Chondrocyte (in vitro differentiated cells): ENCODE data around the gene SORL1. TPM values are rescaled to one million over a fixed set of nuclear protein-coding genes. Genes with fewer than 3 reads are reported as not detected.
A peak's percentile ranks its signal among the peaks of the same experiment; 100 is the strongest.

Source experiments
- DNase-seq: peaks from one replicate; pipeline ENCODE4 v3.0.0; 2021; ENCODE audit warnings: mixed read lengths, low spot score
- H3K27ac Mint-ChIP-seq: one replicate; pipeline ENCODE4 v1.8.0; 2021; ENCODE audit warnings: mild to moderate bottlenecking, moderate library complexity, mixed read lengths; ENCODE audit not compliant: unreplicated experiment
- H3K27me3 Mint-ChIP-seq: 2 replicates; pipeline ENCODE4 v1.8.0; 2021; ENCODE audit warnings: low read depth, mixed read lengths
- H3K36me3 Mint-ChIP-seq: 2 replicates; pipeline ENCODE4 v1.8.0; 2021; ENCODE audit warnings: low read depth, mixed read lengths
- H3K4me1 Mint-ChIP-seq: 2 replicates; pipeline ENCODE4 v1.8.0; 2021; ENCODE audit warnings: low read depth, mild to moderate bottlenecking, mixed read lengths
- H3K4me3 Mint-ChIP-seq: one replicate; pipeline ENCODE4 v1.8.0; 2021; ENCODE audit warnings: mild to moderate bottlenecking, moderate library complexity, mixed read lengths; ENCODE audit not compliant: unreplicated experiment
- H3K9me3 Mint-ChIP-seq: 2 replicates; pipeline ENCODE4 v1.8.0; 2021; ENCODE audit warnings: low read depth, mixed read lengths
- CTCF ChIP-seq: fragments of 200-600 bp; sonication (generic); IDR thresholded peaks from 2 replicates; pipeline ENCODE4 v1.5.0; 2021; ENCODE audit warnings: antibody characterized with exemption, mild to moderate bottlenecking, moderate library complexity
- total RNA-seq: library from RNA; stranded (reverse); gene quantifications from 3 replicates; pipeline ENCODE4 v1.2.1, GENCODE V29; 2021

The SORL1 gene
- total RNA-seq, 1 donor from 2014 or later: 0.87 TPM

GRCh38 chr11:121439337-121439736, 12.8 kb upstream of the SORL1 start:
- no peak for DNase-seq
- no peak for TF ChIP-seq CTCF
- Mint-ChIP-seq H3K27ac (peak overlapping the region; percentile 49), H3K9me3 (no peaks in the 10 kb centered on the region), H3K27me3 (peaks cover 34% of the 10 kb centered on the region), H3K36me3 (no peaks in the 10 kb centered on the region), H3K4me3 (no peak overlapping the region), H3K4me1 (peaks cover 13% of the 10 kb centered on the region)

- no peak for DNase-seq
- H3K9me3 Mint-ChIP-seq: no peaks in the 10 kb centered on the region
- H3K4me1 Mint-ChIP-seq: peaks cover 13% of the 10 kb centered on the region
- peaks cover 33% of the 10 kb centered on the region for H3K27me3 Mint-ChIP-seq
- H3K27ac Mint-ChIP-seq: peak overlapping the region; percentile 49
- H3K36me3 Mint-ChIP-seq: no peaks in the 10 kb centered on the region
- TF ChIP-seq CTCF: no peak
- H3K4me3 Mint-ChIP-seq: no peak overlapping the region
Measured at GRCh38 chr11:121439759-121440158, 12.4 kb upstream of the SORL1 start.

GRCh38 chr11:121441521-121441920, 10.6 kb upstream of the SORL1 start:
- peaks cover 24% of the 10 kb centered on the region for H3K4me1 Mint-ChIP-seq
- TF ChIP-seq CTCF: no peak
- H3K9me3 Mint-ChIP-seq: no peaks in the 10 kb centered on the region
- no peaks in the 10 kb centered on the region for H3K36me3 Mint-ChIP-seq
- H3K4me3 Mint-ChIP-seq: no peak overlapping the region
- H3K27me3 Mint-ChIP-seq: peaks cover 21% of the 10 kb centered on the region
- no peak overlapping the region for H3K27ac Mint-ChIP-seq
- no peak for DNase-seq

- no peak for TF ChIP-seq CTCF
- H3K4me1 Mint-ChIP-seq: peaks cover 27% of the 10 kb centered on the region
- H3K36me3 Mint-ChIP-seq: no peaks in the 10 kb centered on the region
- no peaks in the 10 kb centered on the region for H3K9me3 Mint-ChIP-seq
- H3K4me3 Mint-ChIP-seq: no peak overlapping the region
- H3K27me3 Mint-ChIP-seq: peaks cover 10% of the 10 kb centered on the region
- H3K27ac Mint-ChIP-seq: no peak overlapping the region
- DNase-seq: no peak
Measured at GRCh38 chr11:121443688-121444275, 8.3 kb upstream of the SORL1 start.

GRCh38 chr11:121444526-121444925, 7.6 kb upstream of the SORL1 start:
- no peak for TF ChIP-seq CTCF
- Mint-ChIP-seq H3K9me3 (peaks cover 2% of the 10 kb centered on the region), H3K4me1 (peaks cover 21% of the 10 kb centered on the region), H3K27me3 (peaks cover 13% of the 10 kb centered on the region), H3K36me3 (peaks cover 2% of the 10 kb centered on the region), H3K4me3 (no peak overlapping the region), H3K27ac (no peak overlapping the region)
- DNase-seq: no peak
